Calu3 (cell line): Measurements from ENCODE around the gene FAAH2. TPM values are rescaled to one million over a fixed set of nuclear protein-coding genes. Genes with fewer than 3 reads are reported as not detected.
A peak's percentile ranks its signal among the peaks of the same experiment; 100 is the strongest.
"Not testable (repeated sequence)": the region's sequence is repeated elsewhere in the genome, so short reads cannot be mapped to it uniquely, and the experiment has no call there.

Experiments used
- BruUV-seq: library from RNA; stranded (reverse); fragments of 400-500 nt; replicated peaks from 2 replicates; lab custom pipeline; 2021; lab: Mats Ljungman, UMichigan
- CTCF ChIA-PET: fragments of 300-600 bp; sonication (Branson Sonifier 250); formaldehyde crosslinking; loops from one replicate; lab custom pipeline; 2022; ENCODE audit warnings: antibody characterized with exemption; lab: Charles Lee
- DNase-seq: peaks from one replicate; pipeline ENCODE4 v3.0.0; 2022
- H3K27ac Mint-ChIP-seq: one replicate; pipeline ENCODE4 v1.8.0; 2022; ENCODE audit warnings: mixed read lengths; ENCODE audit not compliant: unreplicated experiment
- H3K27me3 Mint-ChIP-seq: one replicate; pipeline ENCODE4 v1.8.0; 2022; ENCODE audit warnings: mixed read lengths; ENCODE audit not compliant: unreplicated experiment
- H3K36me3 Mint-ChIP-seq: one replicate; pipeline ENCODE4 v1.8.0; 2022; ENCODE audit warnings: mild to moderate bottlenecking, moderate library complexity, mixed read lengths; ENCODE audit not compliant: insufficient read depth, unreplicated experiment
- H3K4me1 Mint-ChIP-seq: one replicate; pipeline ENCODE4 v1.8.0; 2022; ENCODE audit warnings: mild to moderate bottlenecking, low read depth, mixed read lengths; ENCODE audit not compliant: unreplicated experiment
- H3K4me3 Mint-ChIP-seq: one replicate; pipeline ENCODE4 v1.8.0; 2022; ENCODE audit warnings: mild to moderate bottlenecking, low read depth, moderate library complexity, mixed read lengths; ENCODE audit not compliant: unreplicated experiment
- H3K9me3 Mint-ChIP-seq: one replicate; pipeline ENCODE4 v1.8.0; 2022; ENCODE audit warnings: low read depth, mixed read lengths; ENCODE audit not compliant: unreplicated experiment
- intact Hi-C: fragments of 100-400 bp; cut with micrococcal nuclease; formaldehyde crosslinking; loops from one replicate; pipeline ENCODE4 v1.10.0; 2022; ENCODE audit not compliant: unreplicated experiment
- total RNA-seq: library from RNA; stranded (reverse); gene quantifications from 2 replicates; pipeline ENCODE4 v1.2.3, GENCODE V29; 2022
- TF ChIP-seq, protein P1 (sequence below): fragments of 200-600 bp; IDR thresholded peaks from one replicate; pipeline ENCODE4 v1.8.0; 2022; ENCODE audit warnings: antibody characterized with exemption; ENCODE audit not compliant: unreplicated experiment

FAAH2 gene
- total RNA-seq, 1 experiment from 2014 or later: 9.1 TPM

DNA sequence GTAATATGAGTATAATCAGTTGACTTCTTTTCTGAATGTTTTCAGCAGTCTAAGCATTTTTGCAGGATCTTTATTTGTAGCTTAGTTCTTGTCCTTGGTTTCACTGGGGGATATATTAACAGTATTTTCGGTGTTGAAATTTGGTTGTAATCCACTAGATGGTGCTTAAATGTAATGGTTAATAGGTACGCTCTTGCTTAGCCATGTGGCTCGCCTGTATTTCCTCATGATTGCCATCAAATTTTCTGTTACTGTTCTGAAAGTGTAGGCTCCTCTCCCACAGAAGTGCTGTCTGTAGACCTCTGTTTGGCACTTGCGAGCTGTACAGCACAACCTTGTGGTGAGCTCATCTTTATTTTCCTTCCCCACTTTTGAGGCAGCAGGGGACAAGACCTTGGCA is 3.9 kb upstream of the FAAH2 start:
- no TSS peak for BruUV-seq
- H3K27ac Mint-ChIP-seq: no peak overlapping the region
- H3K36me3 Mint-ChIP-seq: peaks cover 12% of the 10 kb centered on the region
- no peak for DNase-seq
- TF ChIP-seq, protein P1, sequence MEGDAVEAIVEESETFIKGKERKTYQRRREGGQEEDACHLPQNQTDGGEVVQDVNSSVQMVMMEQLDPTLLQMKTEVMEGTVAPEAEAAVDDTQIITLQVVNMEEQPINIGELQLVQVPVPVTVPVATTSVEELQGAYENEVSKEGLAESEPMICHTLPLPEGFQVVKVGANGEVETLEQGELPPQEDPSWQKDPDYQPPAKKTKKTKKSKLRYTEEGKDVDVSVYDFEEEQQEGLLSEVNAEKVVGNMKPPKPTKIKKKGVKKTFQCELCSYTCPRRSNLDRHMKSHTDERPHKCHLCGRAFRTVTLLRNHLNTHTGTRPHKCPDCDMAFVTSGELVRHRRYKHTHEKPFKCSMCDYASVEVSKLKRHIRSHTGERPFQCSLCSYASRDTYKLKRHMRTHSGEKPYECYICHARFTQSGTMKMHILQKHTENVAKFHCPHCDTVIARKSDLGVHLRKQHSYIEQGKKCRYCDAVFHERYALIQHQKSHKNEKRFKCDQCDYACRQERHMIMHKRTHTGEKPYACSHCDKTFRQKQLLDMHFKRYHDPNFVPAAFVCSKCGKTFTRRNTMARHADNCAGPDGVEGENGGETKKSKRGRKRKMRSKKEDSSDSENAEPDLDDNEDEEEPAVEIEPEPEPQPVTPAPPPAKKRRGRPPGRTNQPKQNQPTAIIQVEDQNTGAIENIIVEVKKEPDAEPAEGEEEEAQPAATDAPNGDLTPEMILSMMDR: no peak
- no peak overlapping the region for H3K4me3 Mint-ChIP-seq
- peaks cover 11% of the 10 kb centered on the region for H3K4me1 Mint-ChIP-seq
- intact Hi-C loops: loop anchor here (2.0 to 5.0 kb wide), 2 partner anchors 172 to 245 kb away; no protein-coding TSS in a partner anchor
- no peaks in the 10 kb centered on the region for H3K9me3 Mint-ChIP-seq
- CTCF ChIA-PET: no interaction called here
- H3K27me3 Mint-ChIP-seq: no peaks in the 10 kb centered on the region

DNA sequence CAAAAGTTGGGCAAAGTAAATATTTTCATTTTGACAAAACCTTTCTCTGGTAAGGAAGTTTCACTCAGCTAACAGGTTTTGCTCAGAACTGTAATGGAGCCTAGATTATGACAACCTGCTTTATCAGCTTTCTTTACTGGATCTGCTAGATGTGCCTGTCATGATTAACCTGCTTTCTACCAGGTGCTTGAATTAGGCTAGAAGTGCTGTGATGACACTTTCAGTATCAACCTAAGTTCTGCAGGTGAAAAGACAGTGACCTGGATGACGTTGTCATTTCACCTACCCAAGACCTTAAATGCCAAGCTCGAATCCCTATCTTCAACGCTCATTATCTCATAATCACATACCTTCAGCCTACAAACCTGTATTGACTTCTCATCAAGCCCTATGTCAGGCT is 1.5 kb upstream of the FAAH2 start:
- CTCF ChIA-PET: no interaction called here
- no peaks in the 10 kb centered on the region for H3K27me3 Mint-ChIP-seq
- TF ChIP-seq, protein P1: no peak
- no peak overlapping the region for H3K4me3 Mint-ChIP-seq
- H3K9me3 Mint-ChIP-seq: no peaks in the 10 kb centered on the region
- H3K36me3 Mint-ChIP-seq: peaks cover 13% of the 10 kb centered on the region
- peaks cover 11% of the 10 kb centered on the region for H3K4me1 Mint-ChIP-seq
- H3K27ac Mint-ChIP-seq: peak overlapping the region; percentile 75
- intact Hi-C loops: loop anchor here (5.0 kb wide), 1 partner anchor 312 kb away; no protein-coding TSS in a partner anchor
- no peak for DNase-seq
- BruUV-seq: no TSS peak

DNA sequence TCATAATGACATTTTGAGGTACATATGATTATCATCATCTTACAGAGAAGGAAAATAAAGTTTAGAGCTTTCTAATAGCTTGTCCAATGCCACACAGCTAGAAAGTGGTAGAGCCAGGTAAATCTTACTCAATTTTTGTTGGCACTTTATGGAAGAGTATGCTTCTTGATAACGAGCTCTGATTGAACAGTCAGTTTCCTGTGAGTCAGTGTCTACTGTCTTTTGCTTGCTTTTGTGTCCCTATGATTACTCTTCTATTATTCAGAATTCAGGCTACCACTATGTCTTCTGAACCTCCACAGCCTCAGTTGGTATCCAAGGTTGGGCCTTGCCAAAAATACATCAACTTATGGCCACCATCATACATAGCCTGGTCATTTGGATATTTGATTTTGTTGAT is 2.6 kb downstream of the FAAH2 start:
- no peak for DNase-seq
- intact Hi-C loops: loop anchor here (5.0 kb wide), 1 partner anchor 308 kb away; no protein-coding TSS in a partner anchor
- Mint-ChIP-seq H3K4me3 (no peak overlapping the region), H3K36me3 (peaks cover 13% of the 10 kb centered on the region), H3K4me1 (peaks cover 11% of the 10 kb centered on the region), H3K27me3 (no peaks in the 10 kb centered on the region), H3K27ac (no peak overlapping the region), H3K9me3 (peaks cover 2% of the 10 kb centered on the region)
- BruUV-seq: no TSS peak
- CTCF ChIA-PET: no interaction called here
- TF ChIP-seq, protein P1: no peak

DNA sequence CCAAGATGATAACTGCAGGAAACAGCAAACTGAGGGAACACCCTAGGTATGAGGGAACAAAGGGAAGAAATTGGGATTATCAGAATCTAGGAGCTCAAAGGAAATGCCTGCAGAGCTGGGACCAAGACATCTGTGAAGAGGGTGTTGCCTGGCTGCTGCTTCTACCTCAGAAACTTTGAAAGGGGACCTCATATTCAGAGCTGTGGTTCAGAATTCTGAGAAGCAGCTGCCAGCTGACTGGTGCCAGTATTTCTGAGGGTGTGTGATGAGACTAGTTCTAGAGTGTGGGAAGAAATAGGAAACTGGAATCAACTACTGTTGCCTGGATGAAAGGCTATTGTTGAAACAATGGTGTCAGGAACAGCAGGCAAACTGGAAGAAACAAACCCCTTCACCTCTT is 8.5 kb downstream of the FAAH2 start:
- peaks cover 13% of the 10 kb centered on the region for H3K9me3 Mint-ChIP-seq

DNA sequence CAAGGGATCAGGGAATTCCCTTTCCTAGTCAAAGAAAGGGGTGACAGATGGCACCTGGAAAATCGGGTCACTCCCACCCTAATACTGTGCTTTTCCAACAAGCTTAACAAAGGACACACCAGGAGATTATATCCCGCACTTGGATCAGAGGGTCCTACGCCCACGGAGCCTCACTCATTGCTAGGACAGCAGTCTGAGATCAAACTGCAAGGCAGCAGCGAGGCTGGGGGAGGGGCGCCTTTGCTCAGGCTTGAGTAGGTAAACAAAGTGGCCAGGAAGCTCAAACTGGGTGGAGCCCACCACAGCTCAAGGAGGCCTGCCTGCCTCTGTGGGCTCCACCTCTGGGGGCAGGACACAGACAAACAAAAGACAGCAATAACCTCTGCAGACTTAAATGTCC is 9.2 kb downstream of the FAAH2 start:
- intact Hi-C loops, H3K4me3 Mint-ChIP-seq, H3K4me1 Mint-ChIP-seq, H3K27me3 Mint-ChIP-seq, CTCF ChIA-PET, BruUV-seq, DNase-seq, H3K27ac Mint-ChIP-seq, H3K36me3 Mint-ChIP-seq: not testable (repeated sequence)
- H3K9me3 Mint-ChIP-seq: peaks cover 13% of the 10 kb centered on the region

More for the DNA sequence above, 8.5 kb downstream of the FAAH2 start:
- H3K27me3 Mint-ChIP-seq: no peaks in the 10 kb centered on the region
- CTCF ChIA-PET: no interaction called here
- intact Hi-C loops: no loop called here
- TF ChIP-seq, protein P1: no peak
- H3K36me3 Mint-ChIP-seq: no peaks in the 10 kb centered on the region
- H3K4me1 Mint-ChIP-seq: no peaks in the 10 kb centered on the region
- no peak for DNase-seq
- no peak overlapping the region for H3K27ac Mint-ChIP-seq
- H3K4me3 Mint-ChIP-seq: no peak overlapping the region
- no TSS peak for BruUV-seq
